GM18499 (cell line): ENCODE data around the gene PDZD7.

Experiments
- ATAC-seq: cut with Tn5 transposase; IDR thresholded peaks from one replicate; pipeline ENCODE4 v1.9.1; 2021; ENCODE audit warnings: moderate number of reproducible peaks; ENCODE audit not compliant: insufficient read depth, unreplicated experiment

PDZD7 gene

DNA sequence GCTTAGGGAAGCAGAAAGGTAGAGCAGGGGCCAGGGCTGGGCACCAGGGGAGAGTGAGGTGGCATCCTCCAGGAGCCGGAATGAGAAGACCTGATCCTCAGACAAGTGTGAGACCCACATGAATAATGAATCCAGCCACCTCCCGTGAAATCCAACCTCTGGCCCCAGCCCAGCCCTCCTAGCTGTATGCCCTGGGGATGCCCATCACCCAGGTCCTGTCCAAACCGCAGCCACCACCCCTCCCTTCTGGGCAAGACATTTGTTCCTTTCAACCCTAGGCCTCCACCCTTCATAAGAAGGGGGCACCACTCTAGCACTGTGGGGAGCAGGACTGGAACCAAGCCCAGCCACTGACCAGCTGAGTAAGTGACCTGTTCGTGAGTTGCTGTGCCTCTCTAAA is 9.7 kb downstream of the PDZD7 start:
- ATAC-seq: no peak

DNA sequence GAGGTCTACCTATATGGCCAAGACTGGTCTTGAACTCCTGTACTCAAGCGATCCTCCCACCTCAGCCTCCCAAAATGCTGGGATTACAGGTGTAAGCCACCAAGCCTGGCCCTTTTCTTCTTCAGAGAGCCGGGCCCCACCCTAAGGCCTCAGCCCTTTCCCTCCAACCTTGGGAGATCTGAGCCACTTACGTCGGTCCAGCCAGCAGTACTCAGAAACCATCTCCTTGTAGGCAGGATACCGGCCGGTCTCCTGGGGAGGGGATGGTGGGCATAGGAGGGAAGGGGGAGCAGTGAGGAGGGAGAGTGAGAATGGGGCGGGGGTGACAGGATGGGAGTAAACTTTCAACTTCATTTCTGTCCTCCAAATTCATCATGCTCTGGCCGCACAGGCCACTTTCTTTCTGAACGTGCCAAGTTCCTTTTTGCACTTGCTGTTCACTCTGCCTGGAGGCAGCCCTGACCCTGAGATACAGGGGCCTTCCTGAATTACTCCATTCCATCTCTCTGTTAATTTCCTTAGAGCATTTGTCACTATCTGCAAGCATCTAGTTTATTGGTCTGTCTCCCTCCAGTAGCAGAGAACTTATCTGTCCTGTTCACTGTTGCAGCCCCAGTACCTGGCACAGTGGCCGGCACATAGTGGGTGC is 10.4 kb downstream of the PDZD7 start:
- no peak for ATAC-seq

DNA sequence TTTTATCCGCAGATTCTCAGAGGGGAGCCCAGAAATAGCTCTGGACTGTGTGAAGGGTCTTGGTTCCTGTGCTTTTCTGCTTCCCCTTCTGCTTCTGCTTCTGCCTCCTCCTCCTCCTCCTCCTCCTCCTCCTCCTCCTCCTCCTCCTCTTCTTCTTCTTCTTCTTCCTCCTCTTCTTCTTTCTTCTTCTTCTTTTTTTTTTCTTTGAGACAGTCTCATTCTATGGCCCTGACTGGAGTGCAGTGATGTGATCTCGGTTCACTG is 11.6 kb downstream of the PDZD7 start:
- no peak for ATAC-seq

DNA sequence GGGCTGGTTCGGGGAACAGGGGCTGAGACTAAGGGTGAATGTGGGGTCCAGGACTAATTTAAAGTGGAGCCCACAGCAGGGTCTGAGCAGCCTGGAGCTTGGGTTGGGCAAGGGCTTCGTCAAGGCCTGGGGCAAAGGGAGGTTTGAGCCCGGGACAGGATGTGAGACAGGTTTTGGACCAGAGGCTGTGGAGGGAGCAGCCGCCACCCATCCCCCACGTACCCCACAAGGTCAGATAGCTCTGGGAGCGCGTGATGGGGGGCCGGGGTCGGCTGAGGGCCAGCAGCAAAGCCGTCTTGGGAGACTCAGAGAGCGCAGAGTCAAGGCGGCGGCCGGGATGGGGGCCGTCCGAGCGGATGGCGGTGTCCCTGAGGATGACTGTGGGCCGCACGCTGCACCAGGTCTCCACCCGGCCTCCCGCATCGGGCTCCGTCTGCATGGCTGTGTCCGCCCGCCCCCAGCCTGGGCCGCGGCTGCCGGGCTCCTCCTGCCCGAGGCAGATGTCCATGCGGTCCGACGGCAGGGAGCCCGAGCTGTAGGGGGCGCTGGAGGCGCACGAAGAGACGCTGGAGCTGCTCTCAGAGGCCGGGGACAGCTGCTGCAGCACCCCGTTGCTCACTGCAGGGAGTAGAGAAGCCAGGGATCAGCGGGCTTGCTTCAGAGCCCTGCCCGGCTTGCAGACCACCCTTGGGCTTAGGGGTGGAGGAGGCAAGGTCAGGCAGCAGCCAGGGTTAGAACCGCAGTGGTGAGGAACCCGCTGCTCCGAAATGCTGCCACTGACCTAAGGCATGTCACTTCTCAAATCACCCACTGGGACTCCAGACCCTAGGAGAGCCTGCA is 12.1 kb downstream of the PDZD7 start:
- no peak for ATAC-seq

DNA sequence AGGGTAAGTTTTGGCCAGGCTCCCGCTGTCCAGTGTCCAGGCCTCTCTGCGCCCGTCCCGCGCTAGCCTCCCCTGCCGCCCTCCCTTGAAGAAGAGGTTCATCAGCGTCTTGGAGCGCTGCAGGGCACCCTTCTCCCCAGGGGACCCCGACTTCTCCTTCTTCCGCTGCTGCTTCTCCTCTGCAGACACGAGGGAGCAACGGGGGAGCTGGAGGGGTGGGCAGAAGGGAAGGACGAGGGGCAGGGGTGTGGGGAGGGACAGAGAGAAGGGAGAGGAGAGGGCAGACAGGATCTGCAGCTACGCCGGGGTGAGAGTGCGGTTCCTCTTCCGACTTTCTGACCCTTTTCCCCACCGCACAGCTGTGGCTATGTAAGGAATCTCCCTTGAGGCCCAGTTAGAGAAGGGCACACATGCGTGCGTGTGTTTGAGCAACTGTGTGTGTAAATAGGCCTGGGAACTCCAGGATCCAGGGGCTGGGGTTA is 12.8 kb downstream of the PDZD7 start:
- ATAC-seq: no peak

DNA sequence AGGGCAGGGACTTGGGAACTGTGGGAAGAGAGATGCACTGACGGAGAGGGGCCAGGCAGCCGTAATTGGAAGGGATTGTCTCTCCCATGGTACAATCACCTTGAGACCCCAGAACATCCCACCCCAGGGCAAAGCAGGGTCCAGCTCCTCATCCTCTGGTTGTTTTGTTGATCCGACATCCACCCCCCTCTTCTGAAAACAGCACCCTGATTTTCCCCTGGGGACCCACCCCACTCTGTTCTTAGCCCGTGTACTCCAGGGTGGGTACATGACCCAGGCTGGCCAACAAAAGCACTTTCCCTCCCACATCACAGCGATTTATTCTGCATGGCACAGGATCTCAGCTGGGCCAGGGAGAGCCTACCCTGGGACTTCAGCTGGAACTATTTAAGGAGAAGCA is 14.1 kb downstream of the PDZD7 start:
- no peak for ATAC-seq

DNA sequence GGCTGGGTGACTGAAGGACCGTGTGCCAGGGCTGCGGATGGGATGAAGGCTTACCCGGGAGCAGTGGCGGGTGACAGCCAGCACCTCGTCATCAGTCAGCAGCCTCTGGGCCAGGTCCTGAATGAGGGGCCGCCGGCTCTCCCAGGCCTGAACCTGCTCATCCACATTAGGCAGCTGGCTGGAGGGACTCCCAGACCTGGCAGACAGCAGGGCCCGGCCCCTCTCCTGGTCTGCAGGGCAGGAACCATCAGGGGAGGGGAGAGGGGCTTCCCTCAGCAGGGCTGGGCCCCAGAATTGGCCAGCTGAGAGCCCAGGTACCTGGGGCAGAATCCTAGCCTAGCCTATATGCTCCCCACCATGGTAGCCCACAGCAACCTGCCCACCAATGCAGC is 15.4 kb downstream of the PDZD7 start:
- no peak for ATAC-seq

DNA sequence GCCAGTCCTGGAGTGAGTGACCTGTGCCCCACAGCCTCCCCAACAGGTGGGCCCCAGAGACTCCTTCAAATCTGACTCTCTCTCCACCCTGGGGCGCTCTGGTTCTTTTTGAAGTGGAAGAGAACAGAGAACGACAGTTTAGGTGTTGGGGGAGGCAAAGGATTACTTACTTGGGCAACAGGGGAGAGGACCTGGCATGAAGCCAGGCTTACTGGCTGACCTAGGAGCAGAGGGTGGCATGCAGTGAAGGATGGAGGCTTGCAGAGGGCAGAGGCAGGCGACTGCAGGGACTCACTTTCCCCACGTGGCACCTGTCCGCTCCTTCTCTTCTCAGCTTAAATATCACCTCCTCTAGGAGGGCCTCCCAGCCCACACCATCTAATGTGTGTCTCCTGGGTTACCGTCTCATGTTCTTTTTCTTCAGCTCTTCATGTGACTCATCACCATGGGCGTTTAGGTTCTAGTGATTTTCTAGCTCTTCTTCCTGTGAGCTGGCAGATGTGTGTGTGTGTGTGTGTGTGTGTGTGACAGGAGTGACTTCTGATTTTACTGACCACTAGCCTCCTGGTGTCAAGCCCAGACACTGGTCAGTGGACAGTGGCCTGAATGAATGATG is 15.9 kb downstream of the PDZD7 start:
- ATAC-seq: no peak

DNA sequence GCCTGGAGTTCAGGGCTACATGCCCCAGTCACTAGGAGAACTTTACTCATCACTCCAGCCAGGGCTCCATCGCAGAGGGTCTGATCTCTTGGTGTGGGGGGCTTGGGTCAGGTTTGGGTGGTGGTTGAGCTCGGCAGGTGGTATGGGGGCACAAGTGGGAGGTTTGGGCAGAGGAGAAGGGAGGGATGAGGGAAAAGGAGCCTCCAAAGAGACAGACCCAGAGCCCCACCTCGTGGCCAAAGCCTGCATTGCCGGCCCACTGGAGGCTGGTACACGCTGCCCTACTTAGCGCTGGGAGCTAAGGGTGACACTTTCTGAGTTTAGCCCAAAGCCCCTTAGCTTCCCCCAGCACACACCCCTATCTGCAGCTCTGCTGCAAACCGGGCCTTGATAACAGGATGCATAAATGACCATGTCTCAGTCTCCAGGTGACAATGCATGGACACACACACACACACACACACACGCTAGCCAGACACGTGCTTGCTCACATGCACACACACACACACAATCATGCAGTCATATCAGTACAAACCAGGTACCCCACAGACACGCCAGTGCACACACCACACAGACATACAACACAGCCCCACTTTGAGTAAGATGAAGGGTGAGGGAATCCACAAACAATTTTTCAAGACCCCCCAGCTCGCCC is 16.6 kb downstream of the PDZD7 start:
- no peak for ATAC-seq

DNA sequence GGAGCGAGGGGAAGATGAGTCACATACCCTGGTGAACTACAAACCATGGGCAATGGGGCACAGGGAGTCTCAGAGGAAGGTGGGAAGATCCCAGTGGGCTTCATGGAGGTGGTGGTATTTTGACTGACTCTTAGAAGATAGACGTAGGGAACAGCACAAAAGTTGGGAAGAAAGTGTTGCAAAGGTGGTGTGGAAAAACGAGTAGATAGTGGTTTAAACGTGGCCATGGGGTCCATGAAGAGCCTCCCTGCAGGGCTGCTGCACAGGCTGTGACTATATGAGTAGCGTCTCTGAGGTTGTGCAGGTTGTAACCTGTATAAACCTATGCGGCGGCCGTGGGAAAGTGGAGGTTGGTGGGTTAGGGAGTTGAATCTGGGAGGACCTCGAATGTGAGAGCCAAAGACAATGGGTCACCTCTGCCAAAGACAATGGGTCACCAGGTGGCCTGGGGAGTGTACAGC is 17.5 kb downstream of the PDZD7 start:
- no peak for ATAC-seq

DNA sequence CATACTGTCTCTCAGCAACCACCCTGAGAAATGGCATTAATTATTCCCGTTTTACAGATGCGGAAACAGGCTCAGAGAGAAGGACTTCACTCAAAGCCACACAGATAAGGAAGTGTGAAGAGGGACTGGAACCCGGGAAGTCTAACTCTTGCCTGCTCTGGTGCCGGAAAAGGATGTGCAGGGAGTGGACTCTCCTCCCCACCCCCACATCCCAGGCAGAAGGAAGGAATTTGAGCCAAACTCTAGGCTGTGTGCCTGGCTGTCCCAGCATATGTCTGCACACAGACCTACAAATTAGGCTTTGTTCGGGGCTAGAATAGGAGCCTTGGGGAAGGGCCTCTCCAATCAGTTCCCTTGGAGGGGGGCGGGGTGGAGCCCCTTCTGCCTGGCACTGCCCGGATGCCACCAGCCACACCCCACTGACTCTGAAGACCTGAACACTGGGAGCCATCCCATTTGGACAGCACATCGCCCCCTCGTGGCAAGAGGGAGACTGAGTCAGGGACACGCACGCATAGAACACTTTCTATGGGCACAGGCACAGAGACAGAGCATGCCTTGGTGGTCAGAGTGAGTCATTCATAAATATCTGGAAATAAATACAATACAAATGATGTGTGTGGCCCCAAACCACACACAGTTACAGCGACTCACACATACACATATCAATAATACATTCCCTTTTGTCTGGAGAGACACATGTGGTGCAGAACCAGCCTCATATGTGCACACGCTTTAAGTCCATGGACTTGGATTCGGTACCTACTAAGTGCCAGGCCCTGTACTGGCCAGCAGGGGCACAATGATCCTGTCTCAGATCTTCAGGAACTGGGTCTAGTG is 18.2 kb downstream of the PDZD7 start:
- peak; percentile 75 for ATAC-seq

DNA sequence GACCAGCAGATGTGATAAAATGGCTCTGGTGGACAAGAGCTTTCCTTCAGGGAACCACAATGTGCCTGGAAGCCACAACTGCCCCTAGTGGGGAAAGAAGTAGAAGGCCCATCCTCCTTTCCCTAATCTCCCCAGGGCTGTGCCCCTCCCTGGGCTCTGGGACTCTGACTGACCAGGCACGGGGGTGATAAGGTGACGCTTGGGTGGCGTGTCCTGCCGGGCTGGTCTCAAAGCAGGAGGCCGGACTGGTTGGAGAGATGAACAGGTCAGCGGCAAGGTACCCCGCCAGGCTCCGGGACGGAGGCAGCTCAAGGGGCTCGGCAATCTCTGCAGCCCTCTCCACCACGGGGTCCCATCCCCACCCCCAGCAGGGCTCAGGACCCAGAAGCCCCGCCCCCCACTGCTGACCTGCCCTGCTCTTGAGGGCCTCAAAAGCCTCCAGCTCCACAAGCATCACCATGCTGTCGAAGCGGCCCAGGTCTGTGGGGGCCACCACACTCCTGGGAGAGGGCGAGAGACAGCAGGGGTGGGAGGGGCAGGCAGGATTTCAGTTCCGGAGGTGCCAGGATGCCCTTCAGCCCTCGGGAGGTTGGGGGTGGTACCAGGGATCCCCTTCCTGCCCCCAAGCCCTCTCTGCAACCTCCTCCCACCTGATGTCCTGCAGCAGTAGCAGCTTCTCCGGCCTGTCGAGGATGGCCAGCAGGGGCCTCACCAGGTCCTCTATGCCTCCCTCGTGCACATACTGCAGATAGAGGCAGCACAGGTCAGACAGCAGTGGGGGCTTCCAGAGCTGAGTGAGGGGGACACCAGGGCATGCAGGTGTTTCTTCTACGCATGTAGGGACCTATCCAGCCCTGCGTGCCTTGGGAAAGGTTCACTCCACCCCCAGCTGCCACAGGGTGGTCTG is 19.2 kb downstream of the PDZD7 start:
- ATAC-seq: no peak

DNA sequence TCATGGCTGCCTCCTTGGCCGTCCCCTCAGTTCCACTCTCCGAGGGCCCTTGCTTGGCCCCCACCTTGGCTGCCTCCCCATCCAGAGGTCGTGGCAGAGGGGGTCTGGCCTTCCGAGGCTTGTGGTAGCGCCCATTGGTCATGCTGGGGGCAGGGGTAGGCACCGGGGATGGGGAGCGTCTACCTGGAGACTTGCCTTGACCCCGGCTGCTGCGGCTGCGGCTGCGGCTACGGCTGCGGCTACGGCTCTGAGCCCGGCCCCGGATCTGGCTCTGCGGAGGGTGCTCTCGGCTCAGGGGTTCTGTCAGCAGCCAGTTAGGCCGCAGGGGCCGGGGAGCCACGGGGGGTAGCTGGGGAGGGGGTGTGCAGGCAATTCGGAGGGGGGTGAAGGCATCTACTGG is 20.6 kb downstream of the PDZD7 start:
- ATAC-seq: no peak

DNA sequence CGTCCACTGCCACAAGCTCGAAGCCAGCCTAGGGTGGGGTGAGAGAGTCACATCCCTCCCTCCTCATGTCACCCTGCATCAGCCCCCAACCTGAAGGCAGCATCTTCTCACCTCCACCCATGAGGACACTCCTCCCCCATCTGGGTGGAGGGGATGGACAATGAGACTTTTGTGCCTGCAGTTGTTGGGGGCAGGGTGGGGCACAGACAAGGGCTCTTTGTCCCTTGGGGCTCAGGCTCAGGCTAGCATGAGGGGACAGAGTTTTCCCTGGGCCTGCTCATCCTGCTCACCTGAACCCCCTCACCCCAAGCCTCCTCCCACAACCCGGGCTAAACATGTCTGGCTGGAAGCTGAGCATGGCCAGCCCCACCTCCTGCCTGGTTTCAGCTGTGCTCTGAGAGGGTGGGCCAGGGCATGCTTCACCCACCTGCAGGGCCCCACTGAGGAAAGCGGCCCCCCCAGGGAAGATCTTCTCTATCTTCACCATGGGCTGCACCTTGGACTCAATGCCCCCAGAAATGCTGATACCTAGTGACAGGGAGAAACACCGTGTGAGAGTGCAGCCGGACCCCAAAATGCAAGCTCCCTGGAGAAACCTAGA is 22.0 kb downstream of the PDZD7 start:
- ATAC-seq: no peak

DNA sequence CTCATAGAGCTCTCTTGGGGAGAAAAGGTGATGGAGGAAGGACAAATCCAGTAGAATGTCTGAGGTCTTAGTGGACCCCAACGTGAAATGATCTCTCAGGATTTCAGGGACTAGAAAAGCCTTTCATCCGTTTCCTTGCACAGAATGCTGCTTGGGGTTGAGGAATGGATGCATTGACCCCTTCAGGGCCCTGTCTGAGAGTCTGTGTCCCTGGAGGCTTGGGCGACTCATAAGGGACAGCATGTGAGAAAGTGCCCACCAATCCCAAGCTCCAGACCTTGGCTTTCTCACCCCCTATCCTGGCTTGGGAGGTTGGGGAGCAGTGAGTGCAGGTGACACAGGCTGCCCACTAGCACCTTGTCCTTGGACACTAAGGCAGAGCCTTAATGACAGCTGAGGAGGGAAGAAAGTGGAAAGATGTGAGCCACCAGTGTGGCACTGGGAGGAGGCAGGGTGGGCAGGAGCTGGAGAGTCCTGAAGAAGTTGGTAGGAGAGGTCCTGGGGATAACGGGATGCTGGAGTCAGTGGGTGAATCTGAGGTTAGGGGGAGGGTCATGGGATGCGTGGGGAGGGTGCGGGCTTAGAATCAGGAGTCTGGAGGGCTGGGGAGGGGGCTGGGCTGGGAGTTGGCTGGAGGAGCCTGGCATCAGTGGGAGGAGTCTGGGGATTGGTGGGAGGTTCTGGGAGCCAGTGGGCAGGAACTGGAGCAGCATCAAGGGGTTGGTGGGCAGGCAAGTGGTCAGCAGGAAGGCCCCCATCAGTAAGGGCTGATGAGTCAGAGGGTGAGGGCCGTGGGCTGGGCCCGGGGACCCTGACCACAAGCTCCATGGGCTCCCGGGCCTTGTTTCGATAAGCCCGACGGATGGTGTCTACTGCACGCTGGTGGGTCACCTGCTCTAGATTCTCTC is 22.8 kb downstream of the PDZD7 start:
- no peak for ATAC-seq

DNA sequence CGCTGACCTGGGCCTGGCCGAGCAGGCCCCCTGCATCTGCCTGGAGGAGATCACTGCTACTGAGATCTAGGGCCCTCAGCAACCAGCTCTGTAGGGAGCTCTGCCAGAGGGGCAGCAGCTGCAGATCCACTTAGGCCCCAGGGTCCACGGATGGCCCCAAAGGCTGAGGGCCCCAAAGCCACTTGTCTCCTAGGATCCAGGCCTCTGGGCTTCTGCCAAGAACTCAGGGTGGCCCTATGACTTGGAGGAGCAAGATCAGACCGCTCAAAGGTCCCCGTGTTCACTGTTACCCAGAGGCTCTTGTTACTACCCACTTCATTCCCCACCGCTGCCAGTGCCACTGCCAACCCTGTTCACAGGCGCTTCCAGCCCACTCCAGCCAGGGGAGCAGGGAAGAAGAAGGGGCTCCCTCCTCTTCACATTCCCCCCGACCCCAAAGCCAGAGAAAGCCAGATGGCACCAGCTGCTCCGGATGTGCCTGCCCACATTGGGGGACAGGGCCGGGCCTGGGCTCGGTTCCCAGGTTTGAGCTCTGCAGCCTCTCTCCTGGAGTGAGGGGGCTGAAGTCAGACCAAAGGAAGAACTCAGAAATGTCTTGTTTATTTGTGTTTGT is 23.7 kb downstream of the PDZD7 start:
- no peak for ATAC-seq

DNA sequence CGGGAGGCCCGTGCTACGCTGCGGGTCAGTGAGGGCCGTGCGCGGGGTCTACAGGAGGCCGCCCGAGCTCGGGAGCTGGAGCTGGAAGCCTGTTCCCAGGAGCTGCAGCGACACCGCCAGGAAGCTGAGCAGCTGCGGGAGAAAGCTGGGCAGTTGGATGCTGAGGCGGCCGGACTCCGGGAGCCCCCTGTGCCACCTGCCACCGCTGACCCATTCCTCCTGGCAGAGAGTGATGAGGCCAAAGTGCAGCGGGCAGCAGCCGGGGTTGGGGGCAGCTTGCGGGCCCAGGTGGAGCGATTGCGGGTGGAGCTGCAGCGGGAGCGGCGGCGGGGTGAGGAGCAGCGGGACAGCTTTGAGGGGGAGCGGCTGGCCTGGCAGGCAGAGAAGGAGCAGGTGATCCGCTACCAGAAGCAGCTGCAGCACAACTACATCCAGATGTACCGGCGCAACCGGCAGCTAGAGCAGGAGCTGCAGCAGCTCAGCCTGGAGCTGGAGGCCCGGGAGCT is 24.3 kb downstream of the PDZD7 start:
- no peak for ATAC-seq
